SK-N-SH (cell line): ENCODE results near the gene ASCL2. TPM values are rescaled to one million over a fixed set of nuclear protein-coding genes. Genes with fewer than 3 reads are reported as not detected.

Experiments
- CTCF ChIA-PET: fragments of 300-600, 350-600 bp; formaldehyde crosslinking; extraction: SDS; loops from one replicate; lab custom pipeline; 2021; lab: Yijun Ruan, JAX
- POLR2A ChIA-PET: fragments of 350-600 bp; sonication (Branson Sonifier 250); formaldehyde crosslinking; extraction: SDS; loops from one replicate; lab custom pipeline; 2020; ENCODE audit warnings: antibody characterized with exemption, inconsistent platforms; lab: Yijun Ruan, JAX
- DNase-seq: peaks from one replicate; pipeline ENCODE4 v3.0.0; 2012
- H2AFZ ChIP-seq: fragments of 200-600 bp; sonication (generic); 2 replicates; pipeline ENCODE4 v1.8.1; 2016; ENCODE audit warnings: antibody characterized with exemption, mild to moderate bottlenecking, low read depth
- H3F3A ChIP-seq: fragments of 200-600 bp; sonication (generic); replicated peaks from 2 replicates; pipeline ENCODE3; 2016; ENCODE audit warnings: antibody characterized with exemption, mild to moderate bottlenecking; ENCODE audit not compliant: insufficient read depth
- H3K27ac ChIP-seq, 2 experiments: fragments of 200-500 bp in 1 of 2; fragments of 200-600 bp in 1 of 2; sonication (Bioruptor generic) in 1 of 2; sonication (generic), shearing (Covaris generic) in 1 of 2; 2 replicates each; pipeline versions ENCODE4 v1.5.1 to v1.6.1; 2014 to 2016; ENCODE audit warnings: low read depth in 2 of 2, inconsistent platforms in 1 of 2, low read length in 1 of 2, mild to moderate bottlenecking in 1 of 2, mixed read lengths in 1 of 2
- H3K27me3 ChIP-seq: fragments of 200-600 bp; sonication (generic), shearing (Covaris generic); 2 replicates; pipeline ENCODE4 v1.6.1; 2016; ENCODE audit warnings: mixed run types; ENCODE audit not compliant: insufficient read depth
- H3K36me3 ChIP-seq, 2 experiments: fragments of 200-500 bp in 1 of 2; fragments of 200-600 bp in 1 of 2; sonication (Bioruptor generic) in 1 of 2; sonication (generic) in 1 of 2; replicated peaks in 1 of 2; 2 replicates each; pipeline versions ENCODE3 to v1.5.1; 2014 to 2016; ENCODE audit warnings: low read length in 1 of 2, mild to moderate bottlenecking in 1 of 2; ENCODE audit not compliant: insufficient read depth in 2 of 2, control insufficient read depth in 1 of 2
- H3K4me1 ChIP-seq, 2 experiments: fragments of 200-500 bp in 1 of 2; fragments of 200-600 bp in 1 of 2; sonication (Bioruptor generic) in 1 of 2; sonication (generic), shearing (Covaris generic) in 1 of 2; 2 replicates each; pipeline versions ENCODE4 v1.5.1 to v1.6.1; 2014 to 2016; ENCODE audit warnings: low read depth in 1 of 2, low read length in 1 of 2, mixed run types in 1 of 2; ENCODE audit not compliant: insufficient read depth in 2 of 2, control insufficient read depth in 1 of 2
- H3K4me2 ChIP-seq: fragments of 200-600 bp; sonication (generic), shearing (Covaris generic); 2 replicates; pipeline ENCODE4 v1.6.1; 2017; ENCODE audit warnings: mixed run types
- H3K4me3 ChIP-seq, 2 experiments: fragments of 200-500 bp in 1 of 2; fragments of 200-600 bp in 1 of 2; sonication (Bioruptor generic) in 1 of 2; sonication (generic), shearing (Covaris generic) in 1 of 2; 2 replicates each; pipeline versions ENCODE4 v1.5.1 to v1.8.1; 2014 to 2016; ENCODE audit warnings: low read depth in 2 of 2, inconsistent platforms in 1 of 2, low read length in 1 of 2, mild to moderate bottlenecking in 1 of 2, mixed read lengths in 1 of 2, moderate library complexity in 1 of 2
- H3K79me2 ChIP-seq: fragments of 200-600 bp; sonication (generic); 2 replicates; pipeline ENCODE4 v1.8.1; 2017; ENCODE audit warnings: mild to moderate bottlenecking; ENCODE audit not compliant: insufficient read depth
- H3K9ac ChIP-seq: fragments of 200-600 bp; sonication (generic); 2 replicates; pipeline ENCODE4 v1.6.1; 2017; ENCODE audit warnings: mixed run types
- H3K9me2 ChIP-seq: fragments of 200-600 bp; sonication (generic); 2 replicates; pipeline ENCODE4 v1.6.1; 2017; ENCODE audit warnings: mixed run types
- H3K9me3 ChIP-seq: fragments of 200-600 bp; sonication (generic); 2 replicates; pipeline ENCODE4 v1.6.1; 2017; ENCODE audit warnings: mixed run types, mild to moderate bottlenecking, moderate library complexity
- H4K20me1 ChIP-seq: fragments of 200-600 bp; sonication (generic); 2 replicates; pipeline ENCODE4 v1.6.1; 2017; ENCODE audit warnings: mild to moderate bottlenecking, mixed run types; ENCODE audit not compliant: insufficient read depth
- CHD2 ChIP-seq: fragments of 150-350 bp; IDR thresholded peaks from 2 replicates; pipeline ENCODE4 v1.6.1; 2018; ENCODE audit warnings: low read length; ENCODE audit not compliant: partially characterized antibody
- CTCF ChIP-seq: fragments of 200-600 bp; sonication (generic); IDR thresholded peaks from 2 replicates; pipeline ENCODE4 v1.6.1; 2017; ENCODE audit warnings: antibody characterized with exemption, mild to moderate bottlenecking, moderate library complexity
- EZH2phosphoT487 ChIP-seq: fragments of 200-600 bp; sonication (generic); IDR thresholded peaks from 2 replicates; pipeline ENCODE4 v1.6.1; 2017; ENCODE audit warnings: low read depth, mixed run types, mild to moderate bottlenecking, antibody characterized with exemption, moderate library complexity, borderline replicate concordance
- FOXM1 ChIP-seq: IDR thresholded peaks from 2 replicates; pipeline ENCODE4 v1.4.0; 2012; ENCODE audit warnings: low read depth, mild to moderate bottlenecking
- GABPA ChIP-seq: IDR thresholded peaks from 2 replicates; pipeline ENCODE4 v1.4.0; 2012; ENCODE audit warnings: low read depth, mild to moderate bottlenecking
- JUND ChIP-seq: IDR thresholded peaks from 2 replicates; pipeline ENCODE4 v1.4.0; 2012
- WGBS: methylation state at CpG from one replicate; pipeline ENCODE4 v1.1.6; 2017; ENCODE audit warnings: low lambda C conversion rate; 5-methylcytosine and 5-hydroxymethylcytosine counted together
- polyA plus RNA-seq, 3 experiments: library from polyadenylated mRNA; depleted of rRNA; stranded (reverse); fragments of >200 nt; gene quantifications; 2 replicates each; pipeline ENCODE4 v1.2.3, GENCODE V29; 2012
- TF ChIP-seq, protein P1 (sequence below): IDR thresholded peaks from 2 replicates; pipeline ENCODE4 v1.6.1; 2012; ENCODE audit warnings: mild to moderate bottlenecking, low read depth, low read length, moderate library complexity
- TF ChIP-seq, protein P2 (sequence below): fragments of 150-350 bp; IDR thresholded peaks from 2 replicates; pipeline ENCODE4 v1.6.1; 2016; ENCODE audit warnings: mild to moderate bottlenecking, low read depth, low read length

Gene ASCL2
- polyA plus RNA-seq, 1 of the 3 experiments (the other 2 are of a cell fraction) = not detected

GRCh38 chr11:2302306-2302895 lies 32.0 kb upstream of the ASCL2 start (continued):
- TF ChIP-seq, protein P1, sequence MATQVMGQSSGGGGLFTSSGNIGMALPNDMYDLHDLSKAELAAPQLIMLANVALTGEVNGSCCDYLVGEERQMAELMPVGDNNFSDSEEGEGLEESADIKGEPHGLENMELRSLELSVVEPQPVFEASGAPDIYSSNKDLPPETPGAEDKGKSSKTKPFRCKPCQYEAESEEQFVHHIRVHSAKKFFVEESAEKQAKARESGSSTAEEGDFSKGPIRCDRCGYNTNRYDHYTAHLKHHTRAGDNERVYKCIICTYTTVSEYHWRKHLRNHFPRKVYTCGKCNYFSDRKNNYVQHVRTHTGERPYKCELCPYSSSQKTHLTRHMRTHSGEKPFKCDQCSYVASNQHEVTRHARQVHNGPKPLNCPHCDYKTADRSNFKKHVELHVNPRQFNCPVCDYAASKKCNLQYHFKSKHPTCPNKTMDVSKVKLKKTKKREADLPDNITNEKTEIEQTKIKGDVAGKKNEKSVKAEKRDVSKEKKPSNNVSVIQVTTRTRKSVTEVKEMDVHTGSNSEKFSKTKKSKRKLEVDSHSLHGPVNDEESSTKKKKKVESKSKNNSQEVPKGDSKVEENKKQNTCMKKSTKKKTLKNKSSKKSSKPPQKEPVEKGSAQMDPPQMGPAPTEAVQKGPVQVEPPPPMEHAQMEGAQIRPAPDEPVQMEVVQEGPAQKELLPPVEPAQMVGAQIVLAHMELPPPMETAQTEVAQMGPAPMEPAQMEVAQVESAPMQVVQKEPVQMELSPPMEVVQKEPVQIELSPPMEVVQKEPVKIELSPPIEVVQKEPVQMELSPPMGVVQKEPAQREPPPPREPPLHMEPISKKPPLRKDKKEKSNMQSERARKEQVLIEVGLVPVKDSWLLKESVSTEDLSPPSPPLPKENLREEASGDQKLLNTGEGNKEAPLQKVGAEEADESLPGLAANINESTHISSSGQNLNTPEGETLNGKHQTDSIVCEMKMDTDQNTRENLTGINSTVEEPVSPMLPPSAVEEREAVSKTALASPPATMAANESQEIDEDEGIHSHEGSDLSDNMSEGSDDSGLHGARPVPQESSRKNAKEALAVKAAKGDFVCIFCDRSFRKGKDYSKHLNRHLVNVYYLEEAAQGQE = no peak
- TF ChIP-seq JUND (no peak), CHD2 (no peak)
- TF ChIP-seq, protein P2, sequence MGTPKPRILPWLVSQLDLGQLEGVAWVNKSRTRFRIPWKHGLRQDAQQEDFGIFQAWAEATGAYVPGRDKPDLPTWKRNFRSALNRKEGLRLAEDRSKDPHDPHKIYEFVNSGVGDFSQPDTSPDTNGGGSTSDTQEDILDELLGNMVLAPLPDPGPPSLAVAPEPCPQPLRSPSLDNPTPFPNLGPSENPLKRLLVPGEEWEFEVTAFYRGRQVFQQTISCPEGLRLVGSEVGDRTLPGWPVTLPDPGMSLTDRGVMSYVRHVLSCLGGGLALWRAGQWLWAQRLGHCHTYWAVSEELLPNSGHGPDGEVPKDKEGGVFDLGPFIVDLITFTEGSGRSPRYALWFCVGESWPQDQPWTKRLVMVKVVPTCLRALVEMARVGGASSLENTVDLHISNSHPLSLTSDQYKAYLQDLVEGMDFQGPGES = no peak
- TF ChIP-seq, all 33 proteins: peak for 0

GRCh38 chr11:2301631-2302305 lies 31.4 kb upstream of the ASCL2 start, which contains the start of the genes C11orf21 and TSPAN32:
TSS of gene C11orf21 (minus strand) at chr11:2301918. CDS start at chr11:2301808, 110 bp downstream.
TSS of gene TSPAN32 (plus strand) at chr11:2302013. CDS start at chr11:2302150, 137 bp downstream.
- no peaks in the 10 kb centered on the region for H3K79me2 ChIP-seq
- H3K4me3 ChIP-seq = no peak within 1 kb of the TSS
- H3K36me3 ChIP-seq = no peaks in the 10 kb centered on the region
- peaks cover 12 to 45% of the 10 kb centered on the region in 2 experiments; a peak in 3 of 4 replicates for H3K4me1 ChIP-seq
- no peak within 1 kb of the TSS for H3K4me2 ChIP-seq
- no peak within 1 kb of the TSS for H2AFZ ChIP-seq
- POLR2A ChIA-PET = interaction anchor here (1.2 kb wide), 1 partner anchor 10 kb away, joined by 4 read pairs; no protein-coding TSS in a partner anchor
- CTCF ChIA-PET = interaction anchor here (0.6 to 13.9 kb wide), 7 partner anchors 32 to 231 kb away, joined by 3 to 318 read pairs (median 5); partner anchors contain the start of gene TSSC4
- H3K9me2 ChIP-seq = no peaks in the 10 kb centered on the region
- H4K20me1 ChIP-seq = no peaks in the 10 kb centered on the region
- peak within 1 kb of the TSS in 1 of 2 experiments; percentile 69; a peak in 1 of 4 replicates for H3K27ac ChIP-seq
- 64% methylated on average over 11 of the region's 16 CpGs for WGBS
- no peak for DNase-seq
- no peak within 1 kb of the TSS for H3K9ac ChIP-seq
- H3K9me3 ChIP-seq = no peaks in the 10 kb centered on the region
- TF ChIP-seq FOXM1 = no peak
- TF ChIP-seq GABPA = no peak
- TF ChIP-seq EZH2phosphoT487 = no peak
- TF ChIP-seq CTCF = no peak
- peaks cover 4% of the 10 kb centered on the region for H3F3A ChIP-seq
- no peaks in the 10 kb centered on the region for H3K27me3 ChIP-seq
